Upper lobe of right lung (tissue), 1 donor: ENCODE data around the gene RNF144B. TPM values are rescaled to one million over a fixed set of nuclear protein-coding genes. Genes with fewer than 3 reads are reported as not detected.

Experiments used
- ATAC-seq: fragments of 200-7000 bp; cut with Tn5 transposase; one replicate; pipeline ENCODE4 v1.9.1; 2020; ENCODE audit warnings: mild to moderate bottlenecking, moderate library complexity
- DNase-seq: peaks from one replicate; pipeline ENCODE4 v3.0.0-alpha.2; 2020
- H3K27ac ChIP-seq: fragments of 200-600 bp; one replicate; pipeline ENCODE4 v1.8.0; 2022
- H3K27me3 ChIP-seq: fragments of 200-600 bp; one replicate; pipeline ENCODE4 v1.8.0; 2022; ENCODE audit warnings: mild to moderate bottlenecking
- H3K36me3 ChIP-seq: fragments of 200-600 bp; one replicate; pipeline ENCODE4 v1.8.0; 2022
- H3K4me1 ChIP-seq: fragments of 200-600 bp; one replicate; pipeline ENCODE4 v1.8.0; 2022
- H3K4me3 ChIP-seq: fragments of 200-600 bp; one replicate; pipeline ENCODE4 v1.8.0; 2022; ENCODE audit warnings: mild to moderate bottlenecking
- H3K9me3 ChIP-seq: fragments of 200-600 bp; one replicate; pipeline ENCODE4 v1.8.0; 2022
- CTCF ChIP-seq: fragments of 200-600 bp; IDR thresholded peaks from one replicate; pipeline ENCODE4 v1.8.0; 2022; ENCODE audit warnings: antibody characterized with exemption
- intact Hi-C: fragments of 100-400 bp; cut with DNase I; formaldehyde crosslinking; loops from one replicate; pipeline ENCODE4 v1.11.0; 2022
- total RNA-seq: library from RNA; stranded (reverse); fragmentation: NEBNext Ultra II Directional; extraction: Animal tissue kit (Norgen Biotek cat#: 25700); gene quantifications from one replicate; pipeline ENCODE4 v1.2.1, GENCODE V29; 2021
- donor health status: DM: no; HTN: yes; CAD: no; lungs with severe emphysema.

RNF144B gene
- total RNA-seq, 1 donor from 2014 or later, result 82.4 TPM

- no peak for DNase-seq
- no peaks in the 10 kb centered on the region for H3K9me3 ChIP-seq
- no peak overlapping the region for H3K27ac ChIP-seq
- no peaks in the 10 kb centered on the region for H3K27me3 ChIP-seq
- intact Hi-C loops, result no loop called here
- H3K36me3 ChIP-seq, result peaks cover 46% of the 10 kb centered on the region
- H3K4me3 ChIP-seq, result no peak overlapping the region
- TF ChIP-seq CTCF, result no peak
- no peaks in the 10 kb centered on the region for H3K4me1 ChIP-seq
- no peak for ATAC-seq
These were observed 78.4 kb downstream of the RNF144B start for GRCh38 chr6:18465410-18466154.

GRCh38 chr6:18467741-18468502 is 80.8 kb downstream of the RNF144B start:
- Histone ChIP-seq H3K4me3 (no peak overlapping the region), H3K27me3 (no peaks in the 10 kb centered on the region), H3K36me3 (peaks cover 38% of the 10 kb centered on the region), H3K27ac (no peak overlapping the region), H3K4me1 (no peaks in the 10 kb centered on the region), H3K9me3 (no peaks in the 10 kb centered on the region)
- DNase-seq (no peak), ATAC-seq (peak; percentile 36)
- intact Hi-C loops, result no loop called here
- no peak for TF ChIP-seq CTCF

DNA sequence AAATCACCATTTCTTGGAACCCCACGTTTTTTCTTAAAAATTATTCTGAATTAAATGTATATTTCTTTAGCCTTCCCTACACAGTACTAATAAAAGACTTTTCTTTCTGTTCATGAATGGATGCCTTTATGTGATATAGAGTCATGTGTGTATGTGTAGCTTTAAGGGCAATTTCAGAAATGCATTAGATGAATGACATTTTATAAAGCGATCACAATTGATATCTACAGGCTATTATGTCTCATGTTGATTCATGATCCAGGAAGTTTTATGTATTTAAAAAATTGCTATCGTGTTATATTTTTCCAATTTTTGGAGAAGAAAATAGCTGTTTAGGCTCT is 81.3 kb downstream of the RNF144B start:
- no peaks in the 10 kb centered on the region for H3K27me3 ChIP-seq
- no peak overlapping the region for H3K27ac ChIP-seq
- no peaks in the 10 kb centered on the region for H3K4me1 ChIP-seq
- ATAC-seq, result no peak
- no peak for TF ChIP-seq CTCF
- no peak for DNase-seq
- no peaks in the 10 kb centered on the region for H3K9me3 ChIP-seq
- H3K36me3 ChIP-seq, result peaks cover 33% of the 10 kb centered on the region
- intact Hi-C loops, result no loop called here
- no peak overlapping the region for H3K4me3 ChIP-seq

DNA sequence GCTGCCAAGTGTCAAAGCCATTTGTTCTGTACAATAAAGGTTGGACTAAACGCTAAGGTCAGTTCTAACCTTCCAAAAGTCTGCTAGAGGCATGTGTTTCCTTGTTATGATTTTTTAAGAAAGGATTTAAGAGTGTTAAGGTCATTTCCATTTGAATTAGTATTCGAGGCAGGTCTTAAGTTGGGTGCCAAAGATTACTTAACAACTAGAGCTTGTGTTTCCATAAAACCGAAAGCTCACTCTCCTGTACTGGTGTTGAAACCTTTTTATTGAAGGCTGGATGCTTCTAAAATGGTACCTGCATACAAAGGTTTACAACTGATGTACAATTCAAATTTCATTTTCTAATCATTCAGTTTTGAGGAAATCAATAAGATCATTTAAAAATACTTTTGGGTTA is 82.4 kb downstream of the RNF144B start:
- Histone ChIP-seq H3K36me3 (peaks cover 23% of the 10 kb centered on the region), H3K4me1 (no peaks in the 10 kb centered on the region), H3K4me3 (no peak overlapping the region), H3K27me3 (no peaks in the 10 kb centered on the region), H3K9me3 (no peaks in the 10 kb centered on the region), H3K27ac (no peak overlapping the region)
- TF ChIP-seq CTCF, result no peak
- no peak for ATAC-seq
- intact Hi-C loops, result no loop called here
- DNase-seq, result no peak

DNA sequence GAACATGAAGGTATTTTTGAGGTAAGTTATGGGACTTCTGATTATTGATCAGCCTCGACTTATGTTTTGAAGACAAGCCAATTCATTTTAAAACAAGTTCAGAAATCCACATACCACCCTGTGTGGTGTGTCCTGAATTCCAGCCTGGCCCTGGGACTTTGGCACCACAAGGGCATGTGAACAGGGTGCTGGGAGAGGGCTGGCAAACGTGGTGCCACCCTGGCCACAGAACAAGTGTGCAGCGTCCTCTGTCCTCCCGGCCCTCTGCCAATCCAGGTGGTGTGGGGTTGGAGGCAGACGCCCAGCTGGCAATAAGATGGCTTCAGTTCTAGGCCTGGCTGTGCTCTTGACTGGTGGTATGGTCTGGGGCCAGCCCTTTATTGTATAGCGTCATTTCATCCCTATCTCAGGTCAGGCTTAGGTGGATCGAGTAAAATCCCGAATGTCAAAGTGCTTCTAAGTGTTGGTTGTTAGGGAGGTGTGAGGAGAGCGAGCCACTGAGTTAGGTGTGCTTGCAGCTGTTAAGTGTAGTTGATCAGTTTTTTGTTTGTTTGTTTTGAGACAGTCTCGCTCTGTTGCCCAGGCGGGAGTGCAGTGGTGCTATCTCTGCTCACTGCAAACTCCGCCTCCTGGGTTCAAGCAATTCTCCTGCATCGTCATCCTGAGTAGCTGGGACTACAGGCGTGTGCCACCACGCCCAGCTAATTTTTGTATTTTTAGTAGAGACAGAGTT is 84.2 kb downstream of the RNF144B start:
- no peak for TF ChIP-seq CTCF
- no peaks in the 10 kb centered on the region for H3K27me3 ChIP-seq
- H3K4me1 ChIP-seq, result no peaks in the 10 kb centered on the region
- H3K9me3 ChIP-seq, result no peaks in the 10 kb centered on the region
- intact Hi-C loops, result no loop called here
- ATAC-seq (peak; percentile 40), DNase-seq (no peak)
- H3K4me3 ChIP-seq, result no peak overlapping the region
- peaks cover 6% of the 10 kb centered on the region for H3K36me3 ChIP-seq
- no peak overlapping the region for H3K27ac ChIP-seq
